ENCODE results near the gene COBLL1. TPM values are rescaled to one million over a fixed set of nuclear protein-coding genes. Genes with fewer than 3 reads are reported as not detected.

COBLL1 gene
- total and polyA plus RNA-seq, 8 donors, result 19.1 to 74.8 (median 22.1) TPM

DNA sequence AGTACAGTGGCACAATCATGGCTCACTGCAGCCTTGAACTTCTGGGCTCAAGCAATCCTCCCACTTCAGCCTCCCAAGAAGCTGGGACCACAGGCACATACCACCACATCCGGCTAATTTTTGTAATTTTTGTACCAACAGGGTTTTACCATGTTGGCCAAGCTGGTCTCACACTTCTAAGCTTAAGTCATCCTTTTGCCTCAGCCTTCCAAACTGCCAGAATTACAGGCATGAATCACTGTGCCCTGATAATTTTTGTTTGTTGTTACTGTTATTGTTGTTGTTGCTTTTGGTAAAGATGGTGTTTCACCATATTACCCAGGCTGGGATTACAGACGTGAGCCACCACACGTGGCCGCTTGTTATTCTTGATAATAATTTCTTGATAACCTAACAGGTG lies 10.5 kb upstream of the COBLL1 start:
- no peak overlapping the region for H3K4me3 ChIP-seq
- H3K27ac ChIP-seq, result no peak overlapping the region
- ATAC-seq (no peak), DNase-seq (no peak)
- no peaks in the 10 kb centered on the region for H3K27me3 ChIP-seq
- intact Hi-C loops (cut with DNase I), result no loop called here
- H3K9me3 ChIP-seq, result no peaks in the 10 kb centered on the region
- peaks cover 0 to 9% of the 10 kb centered on the region in 2 donors for H3K4me1 ChIP-seq
- no peaks in the 10 kb centered on the region for H3K36me3 ChIP-seq
- TF ChIP-seq CTCF (IDR thresholded peaks at IDR 0.05), result no peak

- no peak for DNase-seq
- no peak for TF ChIP-seq CTCF (IDR thresholded peaks at IDR 0.05)
- no peak overlapping the region for H3K4me3 ChIP-seq
- H3K36me3 ChIP-seq, result no peaks in the 10 kb centered on the region
- no peak overlapping the region for H3K27ac ChIP-seq
- no peaks in the 10 kb centered on the region for H3K9me3 ChIP-seq
- intact Hi-C loops (cut with DNase I), result no loop called here
- ATAC-seq, result no peak
- peaks cover 0 to 9% of the 10 kb centered on the region in 2 donors for H3K4me1 ChIP-seq
- no peaks in the 10 kb centered on the region for H3K27me3 ChIP-seq
Observed at GRCh38 chr2:164850235-164850634, 8.6 kb upstream of the COBLL1 start.

GRCh38 chr2:164849506-164849905 lies 7.9 kb upstream of the COBLL1 start:
- no peak for DNase-seq
- H3K36me3 ChIP-seq, result no peaks in the 10 kb centered on the region
- H3K27me3 ChIP-seq, result no peaks in the 10 kb centered on the region
- peaks cover 0 to 9% of the 10 kb centered on the region in 2 donors for H3K4me1 ChIP-seq
- no peaks in the 10 kb centered on the region for H3K9me3 ChIP-seq
- intact Hi-C loops (cut with DNase I), result no loop called here
- no peak overlapping the region for H3K27ac ChIP-seq
- no peak for ATAC-seq
- no peak for TF ChIP-seq CTCF (IDR thresholded peaks at IDR 0.05)
- no peak overlapping the region for H3K4me3 ChIP-seq

- Histone ChIP-seq H3K36me3 (no peaks in the 10 kb centered on the region), H3K27ac (no peak overlapping the region), H3K4me1 (peaks cover 0 to 13% of the 10 kb centered on the region in 2 donors), H3K9me3 (no peaks in the 10 kb centered on the region), H3K4me3 (no peak overlapping the region), H3K27me3 (no peaks in the 10 kb centered on the region)
- no peak for TF ChIP-seq CTCF (IDR thresholded peaks at IDR 0.05)
- intact Hi-C loops (cut with DNase I), result no loop called here
- DNase-seq (peak in 2 of 4 donors; percentile 59 to 68), ATAC-seq (peak; percentile 30)
Observed at GRCh38 chr2:164847981-164848741, 6.5 kb upstream of the COBLL1 start.

DNA sequence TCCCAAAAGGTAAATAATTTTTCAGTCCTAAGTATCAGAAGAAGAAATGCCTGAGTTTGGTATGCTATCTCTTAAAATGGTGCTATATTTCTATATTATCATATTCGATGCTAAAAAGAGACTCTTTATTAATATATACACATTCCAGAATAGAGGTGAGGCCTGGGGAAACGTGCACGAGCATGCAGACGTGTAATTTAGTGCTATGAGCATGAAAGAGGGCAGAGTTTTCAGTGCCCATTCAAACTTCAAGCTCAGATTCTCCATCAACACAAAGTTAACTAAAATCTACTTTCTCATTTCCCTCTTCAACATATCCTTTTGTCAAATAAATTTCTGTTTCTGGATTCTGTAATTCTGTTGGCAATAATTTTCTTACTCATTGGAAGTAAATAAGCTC lies 5.7 kb upstream of the COBLL1 start:
- DNase-seq (no peak), ATAC-seq (no peak)
- peaks cover 6 to 22% of the 10 kb centered on the region in 2 donors for H3K4me1 ChIP-seq
- no peaks in the 10 kb centered on the region for H3K36me3 ChIP-seq
- H3K27ac ChIP-seq, result no peak overlapping the region
- H3K4me3 ChIP-seq, result no peak overlapping the region
- intact Hi-C loops (cut with DNase I), result no loop called here
- no peak for TF ChIP-seq CTCF (IDR thresholded peaks at IDR 0.05)
- no peaks in the 10 kb centered on the region for H3K27me3 ChIP-seq
- no peaks in the 10 kb centered on the region for H3K9me3 ChIP-seq
